Cardiac septum (tissue), 1 donor: ENCODE measurements around the gene TMEM266. TPM values are rescaled to one million over a fixed set of nuclear protein-coding genes. Genes with fewer than 3 reads are reported as not detected.

Experiments used
- DNase-seq: peaks from one replicate; pipeline ENCODE4 v3.0.0-alpha.2; 2020; ENCODE audit warnings: low spot score
- intact Hi-C: fragments of 100-400 bp; cut with DNase I; formaldehyde crosslinking; loops from one replicate; pipeline ENCODE4 v1.14.0; 2022
- total RNA-seq: library from RNA; stranded (reverse); fragmentation: NEBNext Ultra II Directional; extraction: Animal tissue kit (Norgen Biotek cat#: 25700); gene quantifications from one replicate; pipeline ENCODE4 v1.2.1, GENCODE V29; 2021
- donor health status: DM: no; HTN: no; CAD: no.

Gene TMEM266
- total RNA-seq, 1 donor from 2014 or later = not detected

DNA sequence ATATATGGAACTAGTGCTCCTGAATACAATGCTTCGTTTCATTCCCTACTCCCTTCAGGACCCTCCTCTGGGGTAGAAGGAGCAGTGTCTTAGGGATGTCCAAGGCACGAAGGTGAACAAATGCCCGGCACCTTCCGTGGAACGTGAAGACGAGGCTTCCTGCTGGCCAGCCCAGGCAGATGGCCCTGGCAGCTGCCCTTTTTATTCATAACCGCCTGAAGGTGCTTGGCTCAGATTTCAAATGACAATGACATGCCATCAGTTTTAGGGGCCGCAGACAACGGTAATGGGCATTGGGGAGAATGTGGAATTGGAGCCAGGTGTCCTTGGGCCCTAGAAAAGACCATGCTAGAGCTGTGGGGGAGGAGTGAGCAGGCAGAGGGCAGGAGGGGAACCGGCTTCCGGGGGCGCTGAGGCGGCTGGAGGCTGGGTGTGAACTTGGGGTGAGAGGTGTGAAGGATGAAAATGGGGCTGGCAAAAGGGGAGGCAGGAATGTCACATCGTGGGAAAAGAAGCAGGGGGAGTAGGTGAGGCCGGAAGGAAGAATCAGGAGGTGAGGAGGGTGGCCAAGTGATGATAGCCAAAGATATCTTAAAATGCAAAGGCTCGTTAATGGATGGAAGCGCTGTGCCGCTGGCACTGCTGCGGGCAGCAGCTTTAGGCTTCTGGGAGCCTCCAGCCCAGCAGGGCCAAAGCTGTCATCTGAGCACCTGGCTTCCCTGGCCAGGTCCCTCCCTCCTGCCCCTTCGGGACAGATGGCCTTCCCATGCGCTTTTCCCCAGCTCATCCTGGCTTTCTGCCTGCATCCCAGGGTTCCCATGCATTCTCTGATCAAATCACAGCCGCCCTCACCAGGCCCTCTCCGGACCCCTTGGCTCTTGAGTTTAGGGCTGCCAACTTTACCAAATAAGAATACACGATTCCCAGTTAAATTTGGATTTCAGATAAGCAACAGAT lies 93.7 kb downstream of the TMEM266 start:
- intact Hi-C loops = no loop called here
- no peak for DNase-seq

DNA sequence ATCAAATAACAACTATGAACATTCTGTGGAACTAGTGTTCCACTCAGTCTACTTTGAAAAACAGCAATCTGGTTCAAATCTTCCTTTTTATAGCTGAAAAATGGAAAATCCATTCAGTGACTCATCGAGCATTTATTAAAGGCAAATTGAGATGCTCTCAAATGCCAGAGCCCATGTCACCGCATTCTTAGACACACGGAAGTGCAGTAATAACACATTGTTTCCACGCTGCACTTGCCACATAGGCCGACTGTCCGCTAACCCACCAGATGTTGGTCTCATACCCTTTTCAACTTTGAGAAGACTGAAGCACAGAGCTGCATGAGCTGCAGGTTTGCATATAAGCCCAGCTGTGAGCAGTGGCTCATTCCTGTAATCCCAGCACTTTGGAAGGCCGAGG lies 95.9 kb downstream of the TMEM266 start:
- intact Hi-C loops = no loop called here
- no peak for DNase-seq

DNA sequence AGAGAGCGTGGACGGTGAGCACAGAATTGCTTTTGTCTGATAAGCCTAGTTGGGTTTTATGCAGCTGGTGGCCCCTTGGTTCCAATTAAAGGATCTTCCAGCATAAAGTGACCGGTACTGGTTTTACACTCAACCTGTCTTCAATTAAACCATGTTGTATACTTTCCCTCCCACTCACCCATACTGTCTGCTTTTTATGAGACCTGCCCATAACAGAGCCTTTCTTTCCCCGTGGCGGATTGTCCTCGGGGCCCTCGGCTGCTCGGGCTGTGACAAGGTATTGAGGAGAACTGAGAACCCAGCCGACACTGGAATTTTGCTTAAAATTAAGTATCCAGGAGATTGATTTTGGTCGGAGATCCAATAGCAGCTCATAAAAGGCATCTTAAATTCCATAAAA lies 98.4 kb downstream of the TMEM266 start:
- intact Hi-C loops = no loop called here
- DNase-seq = no peak

DNA sequence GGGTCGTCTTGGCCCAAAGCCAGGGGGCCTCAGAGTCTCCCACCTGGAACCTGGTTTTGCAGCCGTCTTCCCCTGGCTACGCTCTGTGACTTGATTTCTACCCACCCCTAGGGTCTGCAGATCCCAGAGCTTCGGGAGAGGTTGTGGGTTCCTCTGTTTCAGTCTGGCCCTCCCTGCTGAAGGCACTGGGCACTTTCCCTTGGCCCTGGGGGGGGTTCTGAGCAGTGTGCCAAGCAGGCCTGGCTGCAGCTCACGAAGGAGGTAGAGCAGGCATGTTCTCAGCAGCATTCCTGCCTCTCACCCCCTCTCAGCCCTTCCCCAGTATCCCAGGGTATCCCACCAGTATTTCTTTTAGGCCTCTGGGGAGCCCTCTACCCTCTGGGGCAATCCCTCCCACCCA lies 99.0 kb downstream of the TMEM266 start:
- DNase-seq = no peak
- intact Hi-C loops = no loop called here

DNA sequence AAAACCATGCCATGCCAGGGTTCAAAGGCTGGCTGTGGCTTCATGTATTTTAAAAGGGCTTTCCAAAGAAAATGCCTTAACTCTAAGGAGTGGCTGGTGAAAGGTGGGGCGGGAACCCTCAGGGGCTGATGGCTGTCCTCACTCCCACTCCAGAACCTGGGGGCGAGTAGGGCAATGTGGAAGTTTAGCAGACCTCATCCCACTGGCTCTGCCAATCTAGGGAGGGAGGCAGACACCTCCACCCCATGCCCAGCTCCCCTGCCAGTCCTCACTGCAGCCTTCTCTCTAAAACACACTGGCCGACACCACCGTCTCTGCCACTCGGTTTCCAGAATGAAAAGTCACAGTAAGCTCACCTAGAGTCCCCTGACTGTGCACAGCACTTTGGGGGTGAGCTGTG lies 99.5 kb downstream of the TMEM266 start:
- no peak for DNase-seq
- intact Hi-C loops = no loop called here

DNA sequence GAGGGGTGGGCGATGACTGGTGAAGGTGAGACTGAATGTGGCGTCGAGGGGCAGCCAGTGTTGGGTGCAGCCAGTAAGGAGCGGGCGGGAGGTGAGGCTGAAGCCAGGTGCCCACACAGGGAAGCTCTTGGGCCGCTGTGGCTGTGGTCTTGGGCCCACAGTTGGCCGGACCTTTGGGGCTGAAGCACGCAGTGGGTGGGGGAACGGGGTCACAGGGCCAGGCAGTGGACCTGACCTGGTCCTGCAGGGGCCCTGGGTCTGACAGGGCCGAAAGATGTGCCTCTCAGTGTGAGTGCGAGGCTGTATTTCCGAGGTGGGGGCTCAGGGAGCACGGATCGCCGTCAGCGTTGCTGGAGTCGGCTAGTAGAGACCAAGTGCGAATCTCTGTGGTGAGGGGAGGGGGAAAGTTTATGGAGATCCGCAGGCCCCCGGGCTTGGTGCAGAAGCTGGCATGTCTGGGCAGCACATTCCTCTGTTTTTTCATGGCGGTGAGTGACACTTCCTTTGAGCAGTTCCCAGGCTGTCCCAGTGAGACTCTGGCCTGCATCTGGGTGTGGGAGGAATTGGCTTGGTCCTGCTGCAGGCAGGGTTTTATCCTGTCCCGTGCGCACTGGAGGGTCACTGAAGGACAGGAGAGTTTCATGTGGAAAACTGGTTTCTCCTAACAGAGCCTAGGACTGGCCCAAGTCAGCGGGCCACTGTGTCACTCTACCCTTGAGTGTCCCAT lies 100.8 kb downstream of the TMEM266 start:
- intact Hi-C loops = no loop called here
- DNase-seq = no peak

DNA sequence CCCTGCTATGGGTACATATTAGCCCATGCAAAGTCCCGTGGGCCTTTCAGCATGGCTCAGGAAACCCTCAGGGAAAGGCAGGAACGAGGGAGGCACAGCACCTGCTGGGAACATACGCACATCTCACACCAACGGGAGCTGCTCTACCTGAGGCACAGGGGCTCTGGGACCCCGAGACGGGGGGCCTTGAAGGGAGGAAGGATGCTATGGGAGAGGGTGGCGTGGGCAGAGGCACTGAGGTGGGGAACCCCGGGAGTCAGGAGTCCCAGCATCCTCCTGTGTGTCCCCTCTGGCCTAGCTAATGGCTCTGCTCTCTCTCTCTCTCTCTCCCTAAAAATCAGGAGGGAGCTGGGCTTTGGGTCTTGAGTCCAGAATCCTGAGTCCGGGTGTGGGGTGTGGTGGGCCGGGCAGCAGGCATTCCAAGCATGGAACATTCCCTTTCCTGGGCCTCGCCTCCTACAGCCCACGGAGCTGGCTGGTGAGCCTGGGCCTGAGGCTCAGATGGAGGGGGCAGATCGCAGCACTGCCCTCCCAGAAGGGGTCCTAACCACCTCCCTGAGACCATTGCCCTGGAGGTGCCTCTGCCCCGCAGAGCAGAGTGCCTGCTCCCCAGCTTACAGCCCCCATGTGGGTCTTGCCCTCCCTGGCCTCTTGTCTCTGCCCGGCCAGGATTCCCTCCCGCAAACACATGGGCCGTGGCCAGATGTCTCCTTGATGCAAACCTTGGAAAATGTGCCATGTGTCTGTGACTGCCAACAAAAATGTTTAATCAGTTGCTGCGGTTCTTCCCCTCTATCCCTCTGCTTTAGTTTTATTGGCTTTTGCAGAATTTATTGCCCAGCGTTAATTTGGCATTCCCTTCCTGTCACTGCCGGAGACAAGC lies 101.6 kb downstream of the TMEM266 start:
- no peak for DNase-seq
- intact Hi-C loops = no loop called here

DNA sequence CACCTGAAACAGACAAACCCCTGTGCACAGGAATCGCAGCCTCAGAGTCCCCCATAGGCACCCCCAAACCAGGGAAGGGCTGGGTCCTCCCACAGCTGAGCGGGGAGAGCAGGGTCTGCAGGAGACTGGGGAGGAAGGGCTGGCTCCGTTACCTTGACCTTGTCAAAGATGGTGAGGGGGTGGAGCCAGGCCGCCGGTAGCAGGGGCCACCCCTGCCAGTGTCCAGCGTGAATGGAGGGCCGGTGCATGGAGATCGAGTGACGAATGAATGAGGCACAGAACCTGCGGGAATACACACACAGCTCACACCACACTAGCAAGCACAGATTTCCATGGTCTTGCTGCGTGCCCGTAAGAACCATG lies 102.2 kb downstream of the TMEM266 start:
- intact Hi-C loops = no loop called here
- DNase-seq = no peak

DNA sequence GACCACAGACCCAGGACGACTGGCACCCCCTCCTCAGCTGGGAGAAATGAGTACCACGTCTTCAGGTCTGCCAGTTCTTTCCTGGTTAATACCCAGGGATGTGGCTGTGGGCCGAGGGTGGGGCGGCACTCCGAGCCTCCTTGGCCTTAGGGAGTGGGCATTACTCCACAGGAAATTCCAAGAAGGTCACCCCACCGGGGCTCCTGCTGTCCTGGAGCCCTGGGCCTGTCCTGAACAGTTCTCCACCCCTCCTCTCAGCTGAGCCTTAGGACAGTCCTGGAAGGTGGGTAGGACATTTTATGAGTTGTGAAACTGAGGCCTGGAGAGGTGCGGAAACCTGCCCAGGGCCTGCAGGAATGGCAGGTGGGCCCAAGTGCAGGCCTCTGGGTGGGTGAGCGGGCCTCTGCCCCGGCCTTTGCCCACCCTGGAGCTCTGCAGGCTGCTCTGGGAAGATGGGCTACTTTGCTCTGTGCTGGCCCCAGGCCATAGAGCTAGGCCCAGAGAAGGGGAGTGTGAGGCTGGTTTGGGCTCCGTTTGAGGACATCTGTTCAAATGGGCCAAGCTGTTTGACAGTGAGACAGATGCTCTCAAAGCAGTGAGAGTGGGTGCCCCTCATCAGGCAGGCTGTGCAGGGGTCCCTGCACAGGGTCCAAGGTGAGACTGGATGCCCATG lies 103.1 kb downstream of the TMEM266 start:
- DNase-seq = no peak
- intact Hi-C loops = no loop called here

DNA sequence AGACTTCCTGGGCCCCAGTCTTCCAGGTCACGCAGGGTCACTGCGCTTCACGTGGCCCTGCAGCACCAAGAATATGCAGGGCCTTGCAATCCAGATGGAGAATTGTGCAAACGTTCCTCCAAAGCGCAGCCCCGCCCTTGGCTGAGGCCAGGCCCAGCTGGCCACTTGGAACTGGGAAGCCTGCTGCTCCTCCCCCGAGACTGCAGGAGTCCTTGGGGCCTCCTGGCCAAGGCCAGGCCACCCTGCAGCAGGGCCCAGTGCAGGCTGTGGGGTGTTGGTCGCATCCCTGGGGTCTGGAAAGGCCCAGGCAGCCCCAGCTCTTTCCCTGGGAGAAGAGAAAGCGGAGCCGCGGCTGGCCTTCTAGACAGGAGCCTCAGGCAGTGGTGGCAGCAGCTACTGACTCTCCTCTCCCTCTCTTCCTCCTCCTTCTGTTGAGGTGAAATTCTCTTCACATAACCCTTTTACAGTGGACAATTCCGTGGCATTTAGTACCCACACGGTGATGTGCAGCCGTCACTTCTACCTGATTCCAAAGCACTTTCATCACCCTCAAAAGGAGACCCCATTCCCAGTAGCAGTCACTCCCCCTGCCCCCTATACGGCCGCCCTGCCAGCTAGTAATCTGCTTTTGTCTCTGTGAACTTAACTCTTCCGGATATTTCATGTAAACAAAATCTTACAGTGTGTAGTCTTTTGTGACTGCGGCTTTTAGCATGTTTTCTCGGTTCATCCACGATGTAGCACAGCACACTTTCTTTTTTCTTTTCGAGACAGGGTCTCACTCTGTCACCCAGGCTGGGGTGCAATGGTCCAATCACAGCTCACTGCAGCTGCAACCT lies 103.9 kb downstream of the TMEM266 start:
- DNase-seq = no peak
- intact Hi-C loops = no loop called here

DNA sequence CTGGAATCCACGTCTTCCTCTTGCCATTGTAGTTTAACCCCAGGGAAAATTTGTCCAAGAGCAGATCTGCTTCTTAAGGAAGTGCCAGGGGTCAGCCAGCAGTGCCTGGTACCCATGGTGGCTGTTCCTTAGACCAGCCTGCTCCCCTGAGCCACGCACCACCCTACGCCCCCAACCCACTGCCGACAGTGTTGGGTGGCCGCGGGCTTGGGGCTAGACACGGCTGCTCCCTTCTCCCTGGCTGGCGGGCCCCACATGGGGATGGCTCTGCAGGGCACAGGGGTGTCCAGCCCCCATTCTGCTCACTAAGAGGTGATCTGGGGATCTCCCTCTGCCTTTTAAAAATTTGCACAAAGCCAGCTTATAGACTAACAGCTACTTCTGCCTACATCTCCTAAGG lies 104.8 kb downstream of the TMEM266 start:
- intact Hi-C loops = no loop called here
- no peak for DNase-seq

DNA sequence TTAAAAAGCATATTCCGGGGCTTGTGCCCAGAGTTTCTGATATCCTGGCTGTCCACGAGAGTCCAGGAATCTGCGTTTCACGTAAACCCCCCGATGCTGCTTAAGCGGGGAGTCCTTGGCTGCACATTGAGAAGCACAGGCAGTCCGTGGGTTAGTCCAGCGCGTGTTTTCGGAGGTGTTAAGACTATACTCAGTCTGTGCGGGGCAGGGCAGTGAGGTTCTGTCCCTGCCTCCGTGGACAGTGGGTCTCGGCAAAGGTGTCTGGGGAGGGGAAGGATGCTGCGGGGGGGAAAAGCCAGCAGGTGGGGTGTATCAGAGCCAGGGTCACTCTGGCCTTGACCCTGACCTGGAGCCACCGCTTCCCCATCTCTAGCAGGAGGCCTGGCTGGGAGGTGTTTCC lies 106.2 kb downstream of the TMEM266 start:
- no peak for DNase-seq
- intact Hi-C loops = no loop called here

DNA sequence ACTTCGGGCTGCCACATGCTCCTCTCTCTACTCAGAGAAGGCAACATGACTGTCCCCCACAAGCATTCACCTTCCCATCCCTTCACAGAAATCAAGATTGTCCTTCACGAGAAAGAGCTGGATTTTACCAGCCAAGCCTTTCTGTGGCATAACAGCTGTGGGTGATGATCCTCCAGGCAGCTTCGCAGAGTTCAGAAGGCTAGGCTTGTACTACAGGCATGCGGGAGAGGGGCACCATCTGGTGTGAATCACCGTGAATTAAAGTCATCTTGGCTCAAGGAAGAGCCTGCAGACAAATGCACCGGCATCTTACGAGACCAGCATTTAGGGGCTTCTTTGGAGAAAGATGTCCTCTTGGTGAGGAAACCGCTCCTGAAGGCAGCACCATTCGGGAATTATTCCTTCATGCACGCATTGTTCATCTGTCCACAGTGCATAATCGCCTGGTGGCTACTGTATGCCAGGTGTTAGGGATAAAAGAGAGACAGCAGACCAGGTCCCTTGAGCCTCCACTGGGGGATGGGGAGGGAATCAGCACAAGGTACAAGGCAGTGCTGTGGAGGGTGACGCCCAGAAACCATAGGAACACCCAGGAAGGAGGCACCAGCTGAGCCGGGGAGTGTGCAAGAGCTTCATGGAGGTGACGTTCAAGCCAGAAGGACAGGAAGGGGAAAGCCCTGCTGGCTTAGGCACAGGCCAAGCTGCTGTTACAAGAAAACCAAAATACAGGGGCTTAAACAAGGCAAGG lies 108.6 kb downstream of the TMEM266 start:
- intact Hi-C loops = no loop called here
- no peak for DNase-seq

DNA sequence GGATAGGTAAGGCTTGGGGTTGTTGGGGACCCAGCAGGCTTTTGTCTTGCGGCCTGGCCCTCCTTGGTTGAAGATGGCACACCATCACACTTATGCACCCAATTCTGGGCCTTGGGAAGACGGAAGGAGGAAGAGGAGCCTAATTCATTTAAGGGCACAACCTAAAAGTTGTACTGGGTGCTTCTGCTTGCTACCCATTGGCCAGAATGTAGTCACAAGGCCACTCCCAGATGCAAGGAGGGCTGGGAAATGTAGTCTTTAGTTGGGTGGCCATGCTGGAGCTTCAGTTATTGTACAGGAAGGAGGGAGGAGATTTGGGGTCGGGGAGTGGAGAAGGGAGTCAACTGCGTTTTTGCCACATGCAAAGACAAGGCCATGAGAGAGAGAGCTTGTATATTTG lies 109.2 kb downstream of the TMEM266 start:
- intact Hi-C loops = no loop called here
- no peak for DNase-seq

DNA sequence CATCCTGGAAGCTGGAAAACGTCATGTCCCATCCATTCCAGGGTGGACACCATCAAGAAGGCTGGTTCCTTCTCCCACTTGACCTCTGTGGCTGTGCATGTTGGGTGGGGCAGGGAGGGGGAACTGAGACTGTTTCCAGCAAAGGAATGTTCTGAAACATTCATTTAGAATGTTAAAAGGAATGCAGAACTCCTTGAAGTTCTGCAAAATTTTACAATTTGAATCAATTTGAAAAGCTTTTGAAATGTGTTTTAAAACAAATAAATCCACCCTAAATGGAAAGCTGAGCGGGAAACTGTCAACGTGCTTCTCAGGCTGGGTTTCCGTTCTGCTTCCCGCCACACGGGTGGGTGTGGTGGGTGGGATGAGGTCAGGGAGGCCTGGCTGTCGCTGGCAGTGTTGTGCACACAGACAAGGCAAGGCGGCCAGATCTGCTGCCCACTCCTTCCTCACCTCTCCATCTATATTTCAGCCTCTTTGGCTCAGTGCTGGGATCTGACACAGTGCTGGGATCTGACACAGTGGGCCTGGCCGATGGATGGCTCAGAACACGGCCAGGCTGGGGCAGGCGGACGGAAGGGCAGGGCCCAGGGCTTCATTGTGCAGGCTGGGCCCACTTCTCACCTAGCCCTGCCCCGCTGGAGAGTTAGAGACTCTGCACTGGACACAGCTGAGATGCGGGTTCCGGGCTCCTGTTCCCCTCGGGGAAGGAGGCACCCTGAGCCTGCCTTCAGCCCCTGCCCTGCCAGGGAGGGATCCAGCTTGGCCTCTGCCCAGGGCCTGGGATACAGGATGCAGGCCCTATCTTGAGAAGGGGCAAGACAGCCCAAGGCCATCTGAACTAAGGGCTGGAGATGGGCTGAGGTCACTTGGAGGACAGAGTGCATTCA lies 110.4 kb downstream of the TMEM266 start:
- intact Hi-C loops = no loop called here
- no peak for DNase-seq

DNA sequence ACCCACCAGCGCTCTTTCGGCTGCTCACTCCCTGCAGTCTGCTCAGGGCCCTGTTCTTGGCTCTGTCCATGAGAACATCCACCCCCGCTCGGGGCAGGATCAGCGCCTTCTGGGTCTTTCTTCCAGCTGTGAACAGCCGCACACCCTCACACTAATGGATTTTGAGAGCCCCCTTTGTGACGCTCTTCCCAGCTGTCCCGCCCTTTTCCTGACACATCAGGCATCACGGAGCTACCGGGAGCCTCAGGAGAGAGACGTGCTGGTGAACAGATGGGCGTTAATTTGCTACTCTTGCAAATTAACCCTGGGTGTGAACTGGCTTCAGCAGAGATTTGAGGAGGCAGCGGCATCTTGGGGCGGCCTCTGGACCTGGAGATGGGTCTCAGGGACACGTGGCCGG lies 113.0 kb downstream of the TMEM266 start:
- intact Hi-C loops = no loop called here
- no peak for DNase-seq

DNA sequence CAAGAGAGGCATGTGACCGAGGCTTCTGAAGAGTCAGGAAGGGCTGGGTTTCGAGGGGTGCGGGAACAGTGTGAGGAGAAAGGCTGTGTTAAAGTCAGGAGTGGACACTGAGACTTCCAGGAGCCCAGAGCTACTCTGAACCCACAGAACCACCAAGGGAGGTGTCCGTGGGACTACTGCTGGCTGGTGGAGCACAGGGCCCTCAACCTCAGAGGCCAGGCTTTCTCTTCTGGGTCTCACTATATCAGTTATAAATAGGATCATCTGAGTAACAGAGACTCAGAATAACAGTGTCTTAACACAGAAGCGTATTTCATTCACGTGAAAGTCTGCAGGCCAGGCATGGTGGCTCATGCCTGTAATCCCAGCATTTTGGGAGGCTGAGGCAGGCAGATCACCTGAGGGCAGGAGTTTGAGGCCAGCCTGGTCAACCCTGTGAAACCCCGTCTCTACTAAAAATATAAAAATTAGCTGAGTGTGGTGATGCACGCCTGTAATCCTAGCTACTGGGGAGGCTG lies 113.6 kb downstream of the TMEM266 start:
- intact Hi-C loops = no loop called here
- no peak for DNase-seq
